Activated CD8-positive, alpha-beta memory T cell treated with anti-CD3 and anti-CD28 coated beads, Interleukin-2, amount 10 ng/mL, durations not matched to agents 7 days and 5 days (primary cell): ENCODE results near the gene TNFRSF9. TPM values are rescaled to one million over a fixed set of nuclear protein-coding genes. Genes with fewer than 3 reads are reported as not detected.

Source experiments
- ATAC-seq: fragments of 150-1000 bp; cut with Tn5 transposase; one replicate; pipeline ENCODE4 v1.10.0; 2021; ENCODE audit warnings: moderate library complexity
- CTCF ChIA-PET: fragments of 350-600 bp; sonication (Branson Sonifier 250); formaldehyde crosslinking; loops from one replicate; lab custom pipeline; 2021; ENCODE audit warnings: antibody characterized with exemption; lab: Charles Lee
- DNase-seq: peaks from one replicate; pipeline ENCODE4 v3.0.0-alpha.2; 2020
- H3K27ac Mint-ChIP-seq: one replicate; pipeline ENCODE4 v1.8.0; 2021; ENCODE audit warnings: mild to moderate bottlenecking, mixed read lengths
- H3K27me3 Mint-ChIP-seq: one replicate; pipeline ENCODE4 v1.8.0; 2021; ENCODE audit warnings: mixed read lengths
- H3K36me3 Mint-ChIP-seq: one replicate; pipeline ENCODE4 v1.8.0; 2021; ENCODE audit warnings: mild to moderate bottlenecking, mixed read lengths
- H3K4me1 Mint-ChIP-seq: one replicate; pipeline ENCODE4 v1.8.0; 2021; ENCODE audit warnings: mixed read lengths
- H3K4me3 Mint-ChIP-seq: one replicate; pipeline ENCODE4 v1.8.0; 2021; ENCODE audit warnings: mild to moderate bottlenecking, moderate library complexity, mixed read lengths
- H3K9me3 Mint-ChIP-seq: one replicate; pipeline ENCODE4 v1.8.0; 2022; ENCODE audit warnings: low read depth, mixed read lengths
- total RNA-seq, 2 experiments: library from RNA; stranded (reverse); gene quantifications; one replicate each; pipeline ENCODE4 v1.2.3, GENCODE V29; 2021

Gene TNFRSF9
- total RNA-seq, 2 experiments from 2014 or later, result 19.2 to 68.1 TPM

GRCh38 chr1:7899741-7900140, 40.9 kb downstream of the TNFRSF9 start:
- peak overlapping the region; percentile 14 for H3K27ac Mint-ChIP-seq
- CTCF ChIA-PET, result interaction anchor here (1.0 to 2.4 kb wide), 2 partner anchors 13 to 232 kb away, joined by 3 to 23 read pairs; no protein-coding TSS in a partner anchor
- H3K4me3 Mint-ChIP-seq, result no peak overlapping the region
- no peaks in the 10 kb centered on the region for H3K9me3 Mint-ChIP-seq
- peaks cover 11% of the 10 kb centered on the region for H3K4me1 Mint-ChIP-seq
- ATAC-seq, result no peak
- H3K27me3 Mint-ChIP-seq, result no peaks in the 10 kb centered on the region
- no peak for DNase-seq
- no peaks in the 10 kb centered on the region for H3K36me3 Mint-ChIP-seq

GRCh38 chr1:7898962-7899361, 41.7 kb downstream of the TNFRSF9 start:
- no peaks in the 10 kb centered on the region for H3K36me3 Mint-ChIP-seq
- peaks cover 11% of the 10 kb centered on the region for H3K4me1 Mint-ChIP-seq
- no peak for DNase-seq
- no peak for ATAC-seq
- H3K27me3 Mint-ChIP-seq, result no peaks in the 10 kb centered on the region
- H3K4me3 Mint-ChIP-seq, result no peak overlapping the region
- no peaks in the 10 kb centered on the region for H3K9me3 Mint-ChIP-seq
- CTCF ChIA-PET, result interaction anchor here (2.4 kb wide), 1 partner anchor 231 kb away, joined by 23 read pairs; no protein-coding TSS in a partner anchor
- H3K27ac Mint-ChIP-seq, result no peak overlapping the region

GRCh38 chr1:7896994-7897393, 43.6 kb downstream of the TNFRSF9 start:
- Mint-ChIP-seq H3K36me3 (no peaks in the 10 kb centered on the region), H3K4me1 (peaks cover 8% of the 10 kb centered on the region)
- no peak for ATAC-seq

GRCh38 chr1:7893529-7894180, 47.0 kb downstream of the TNFRSF9 start:
- DNase-seq, result no peak
- no peak for ATAC-seq
- Mint-ChIP-seq H3K36me3 (no peaks in the 10 kb centered on the region), H3K27ac (no peak overlapping the region), H3K27me3 (peaks cover 7% of the 10 kb centered on the region), H3K4me1 (no peaks in the 10 kb centered on the region), H3K9me3 (peaks cover 3% of the 10 kb centered on the region), H3K4me3 (no peak overlapping the region)
- CTCF ChIA-PET, result interaction anchor here (1.2 kb wide), 1 partner anchor 141 kb away, joined by 3 read pairs; no protein-coding TSS in a partner anchor

More at GRCh38 chr1:7896994-7897393, 43.6 kb downstream of the TNFRSF9 start:
- DNase-seq, result no peak
- Mint-ChIP-seq H3K4me3 (no peak overlapping the region), H3K9me3 (no peaks in the 10 kb centered on the region), H3K27ac (no peak overlapping the region), H3K27me3 (no peaks in the 10 kb centered on the region)
- CTCF ChIA-PET, result interaction anchor here (1.0 to 1.4 kb wide), 2 partner anchors 144 to 232 kb away, joined by 3 to 4 read pairs; no protein-coding TSS in a partner anchor

GRCh38 chr1:7891804-7892203, 48.8 kb downstream of the TNFRSF9 start:
- H3K27ac Mint-ChIP-seq, result no peak overlapping the region
- peaks cover 3% of the 10 kb centered on the region for H3K9me3 Mint-ChIP-seq
- no peak overlapping the region for H3K4me3 Mint-ChIP-seq
- CTCF ChIA-PET, result no interaction called here
- peaks cover 14% of the 10 kb centered on the region for H3K27me3 Mint-ChIP-seq
- H3K36me3 Mint-ChIP-seq, result no peaks in the 10 kb centered on the region
- no peaks in the 10 kb centered on the region for H3K4me1 Mint-ChIP-seq
- DNase-seq, result no peak
- ATAC-seq, result no peak

- CTCF ChIA-PET, result no interaction called here
- no peaks in the 10 kb centered on the region for H3K36me3 Mint-ChIP-seq
- peaks cover 3% of the 10 kb centered on the region for H3K9me3 Mint-ChIP-seq
Measured at GRCh38 chr1:7890853-7891252, 49.8 kb downstream of the TNFRSF9 start.

GRCh38 chr1:7888248-7889081, 52.2 kb downstream of the TNFRSF9 start:
- H3K4me1 Mint-ChIP-seq, result no peaks in the 10 kb centered on the region
- CTCF ChIA-PET, result interaction anchor here (0.7 kb wide), 1 partner anchor 188 kb away, joined by 3 read pairs; no protein-coding TSS in a partner anchor
- no peaks in the 10 kb centered on the region for H3K36me3 Mint-ChIP-seq
- no peak overlapping the region for H3K4me3 Mint-ChIP-seq
- peaks cover 30% of the 10 kb centered on the region for H3K27me3 Mint-ChIP-seq
- DNase-seq (no peak), ATAC-seq (no peak)
- H3K27ac Mint-ChIP-seq, result no peak overlapping the region
- H3K9me3 Mint-ChIP-seq, result peaks cover 7% of the 10 kb centered on the region

More at GRCh38 chr1:7890853-7891252, 49.8 kb downstream of the TNFRSF9 start:
- DNase-seq, result no peak
- no peak overlapping the region for H3K4me3 Mint-ChIP-seq
- H3K27ac Mint-ChIP-seq, result no peak overlapping the region
- H3K4me1 Mint-ChIP-seq, result no peaks in the 10 kb centered on the region
- H3K27me3 Mint-ChIP-seq, result peaks cover 18% of the 10 kb centered on the region
- no peak for ATAC-seq

GRCh38 chr1:7886405-7886745, 54.3 kb downstream of the TNFRSF9 start:
- Mint-ChIP-seq H3K27me3 (peaks cover 30% of the 10 kb centered on the region), H3K4me1 (no peaks in the 10 kb centered on the region), H3K4me3 (no peak overlapping the region), H3K9me3 (peaks cover 7% of the 10 kb centered on the region), H3K36me3 (no peaks in the 10 kb centered on the region), H3K27ac (no peak overlapping the region)
- CTCF ChIA-PET, result interaction anchor here (1.1 kb wide), 1 partner anchor 16 kb away, joined by 3 read pairs; no protein-coding TSS in a partner anchor
- DNase-seq, result no peak
- ATAC-seq, result no peak

- H3K4me3 Mint-ChIP-seq, result no peak overlapping the region
- CTCF ChIA-PET, result interaction anchor here (1.1 kb wide), 1 partner anchor 17 kb away, joined by 3 read pairs; no protein-coding TSS in a partner anchor
- ATAC-seq, result peak; percentile 20
- no peaks in the 10 kb centered on the region for H3K4me1 Mint-ChIP-seq
- H3K27me3 Mint-ChIP-seq, result peaks cover 27% of the 10 kb centered on the region
- no peaks in the 10 kb centered on the region for H3K36me3 Mint-ChIP-seq
- H3K27ac Mint-ChIP-seq, result no peak overlapping the region
- no peak for DNase-seq
- H3K9me3 Mint-ChIP-seq, result peaks cover 4% of the 10 kb centered on the region
Measured at GRCh38 chr1:7885513-7886404, 54.9 kb downstream of the TNFRSF9 start.

GRCh38 chr1:7884757-7885156, 55.9 kb downstream of the TNFRSF9 start:
- ATAC-seq (no peak), DNase-seq (no peak)
- H3K27ac Mint-ChIP-seq, result no peak overlapping the region
- H3K27me3 Mint-ChIP-seq, result peaks cover 27% of the 10 kb centered on the region
- no peaks in the 10 kb centered on the region for H3K36me3 Mint-ChIP-seq
- no peaks in the 10 kb centered on the region for H3K4me1 Mint-ChIP-seq
- peaks cover 4% of the 10 kb centered on the region for H3K9me3 Mint-ChIP-seq
- CTCF ChIA-PET, result no interaction called here
- H3K4me3 Mint-ChIP-seq, result no peak overlapping the region

- H3K9me3 Mint-ChIP-seq, result peaks cover 6% of the 10 kb centered on the region
- peaks cover 4% of the 10 kb centered on the region for H3K4me1 Mint-ChIP-seq
- no peak for ATAC-seq
- no peak overlapping the region for H3K4me3 Mint-ChIP-seq
- CTCF ChIA-PET, result no interaction called here
- peaks cover 2% of the 10 kb centered on the region for H3K36me3 Mint-ChIP-seq
- peaks cover 6% of the 10 kb centered on the region for H3K27me3 Mint-ChIP-seq
- H3K27ac Mint-ChIP-seq, result no peak overlapping the region
- no peak for DNase-seq
Measured at GRCh38 chr1:7879228-7879627, 61.4 kb downstream of the TNFRSF9 start.

GRCh38 chr1:7878027-7878426, 62.6 kb downstream of the TNFRSF9 start:
- peaks cover 3% of the 10 kb centered on the region for H3K27me3 Mint-ChIP-seq
- no peak overlapping the region for H3K4me3 Mint-ChIP-seq
- peaks cover 2% of the 10 kb centered on the region for H3K36me3 Mint-ChIP-seq
- H3K27ac Mint-ChIP-seq, result no peak overlapping the region
- peaks cover 4% of the 10 kb centered on the region for H3K4me1 Mint-ChIP-seq
- H3K9me3 Mint-ChIP-seq, result peaks cover 6% of the 10 kb centered on the region
- ATAC-seq, result no peak
- no peak for DNase-seq
- CTCF ChIA-PET, result no interaction called here
